A549 (cell line): ENCODE results near the gene TRIM22.

Source experiments
- CBX8 ChIP-seq: fragments of 200-600 bp; sonication (generic); IDR thresholded peaks from 2 replicates; pipeline ENCODE4 v1.6.1; 2016
- CHD4 ChIP-seq: fragments of 200-600 bp; sonication (generic); IDR thresholded peaks from 2 replicates; pipeline ENCODE4 v1.6.1; 2016; ENCODE audit warnings: antibody characterized with exemption, mild to moderate bottlenecking, borderline replicate concordance
- EP300 ChIP-seq, 2 experiments: fragments of >200 bp; sonication (Bioruptor Twin); formaldehyde crosslinking; IDR thresholded peaks; 2 replicates in 1 of 2; 3 replicates in 1 of 2; pipeline ENCODE4 v1.6.1; 2016 to 2017
- ESRRA ChIP-seq: fragments of 150-350 bp; IDR thresholded peaks from 2 replicates; pipeline ENCODE4 v1.6.1; 2014; ENCODE audit warnings: mild to moderate bottlenecking, low read length, borderline replicate concordance
- HOXA7 ChIP-seq: fragments of 250-450 bp; sonication (Bioruptor Pico); IDR thresholded peaks from 2 replicates; pipeline ENCODE4 v1.5.0; 2020; ENCODE audit warnings: mild to moderate bottlenecking, moderate library complexity
- MAFK ChIP-seq: fragments of 450-650 bp; IDR thresholded peaks from 2 replicates; pipeline ENCODE4 v1.6.1; 2014; ENCODE audit not compliant: partially characterized antibody
- POLR2A ChIP-seq: IDR thresholded peaks from 2 replicates; pipeline ENCODE4 v1.6.1; 2012; ENCODE audit warnings: mild to moderate bottlenecking, low read length
- RFX5 ChIP-seq: fragments of 450-650 bp; IDR thresholded peaks from 2 replicates; pipeline ENCODE4 v1.7.1; 2014; ENCODE audit warnings: antibody characterized with exemption, mild to moderate bottlenecking, moderate library complexity
- SREBF2 ChIP-seq: fragments of 450-650 bp; IDR thresholded peaks from 2 replicates; pipeline ENCODE4 v1.6.1; 2014; ENCODE audit warnings: mild to moderate bottlenecking, moderate library complexity
- TF ChIP-seq, protein P1 (sequence below): fragments of 200-600 bp; sonication (generic); IDR thresholded peaks from 2 replicates; pipeline ENCODE4 v1.6.1; 2016; ENCODE audit warnings: antibody characterized with exemption, mild to moderate bottlenecking, moderate library complexity
- TF ChIP-seq, protein P2 (sequence below): IDR thresholded peaks from 2 replicates; pipeline ENCODE4 v1.6.1; 2012
- TF ChIP-seq, protein P3 (sequence below): fragments of >200 bp; sonication (Bioruptor Twin); formaldehyde crosslinking; IDR thresholded peaks from 3 replicates; pipeline ENCODE4 v1.5.1; 2016

DNA sequence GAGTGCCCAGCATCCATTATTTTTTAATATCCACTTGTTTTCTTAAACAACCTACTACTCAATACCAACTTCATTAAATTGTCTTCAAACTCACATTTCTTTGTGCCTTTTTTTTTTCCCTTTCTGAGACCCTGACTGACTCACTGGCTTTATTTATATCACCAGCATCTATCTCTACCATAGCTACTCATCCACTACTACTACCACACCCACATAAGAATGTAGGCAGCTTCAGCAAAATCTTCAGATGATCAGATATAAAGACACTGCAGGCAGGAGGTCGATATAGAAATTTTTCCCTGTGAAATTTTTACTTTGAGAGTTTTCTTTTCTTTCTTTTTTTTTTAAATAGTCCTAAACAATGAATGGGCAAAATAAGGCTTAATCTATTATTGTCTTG, 48.8 kb downstream of the TRIM22 start:
- no peak for TF ChIP-seq POLR2A
- TF ChIP-seq CBX8: no peak
- TF ChIP-seq, protein P1, sequence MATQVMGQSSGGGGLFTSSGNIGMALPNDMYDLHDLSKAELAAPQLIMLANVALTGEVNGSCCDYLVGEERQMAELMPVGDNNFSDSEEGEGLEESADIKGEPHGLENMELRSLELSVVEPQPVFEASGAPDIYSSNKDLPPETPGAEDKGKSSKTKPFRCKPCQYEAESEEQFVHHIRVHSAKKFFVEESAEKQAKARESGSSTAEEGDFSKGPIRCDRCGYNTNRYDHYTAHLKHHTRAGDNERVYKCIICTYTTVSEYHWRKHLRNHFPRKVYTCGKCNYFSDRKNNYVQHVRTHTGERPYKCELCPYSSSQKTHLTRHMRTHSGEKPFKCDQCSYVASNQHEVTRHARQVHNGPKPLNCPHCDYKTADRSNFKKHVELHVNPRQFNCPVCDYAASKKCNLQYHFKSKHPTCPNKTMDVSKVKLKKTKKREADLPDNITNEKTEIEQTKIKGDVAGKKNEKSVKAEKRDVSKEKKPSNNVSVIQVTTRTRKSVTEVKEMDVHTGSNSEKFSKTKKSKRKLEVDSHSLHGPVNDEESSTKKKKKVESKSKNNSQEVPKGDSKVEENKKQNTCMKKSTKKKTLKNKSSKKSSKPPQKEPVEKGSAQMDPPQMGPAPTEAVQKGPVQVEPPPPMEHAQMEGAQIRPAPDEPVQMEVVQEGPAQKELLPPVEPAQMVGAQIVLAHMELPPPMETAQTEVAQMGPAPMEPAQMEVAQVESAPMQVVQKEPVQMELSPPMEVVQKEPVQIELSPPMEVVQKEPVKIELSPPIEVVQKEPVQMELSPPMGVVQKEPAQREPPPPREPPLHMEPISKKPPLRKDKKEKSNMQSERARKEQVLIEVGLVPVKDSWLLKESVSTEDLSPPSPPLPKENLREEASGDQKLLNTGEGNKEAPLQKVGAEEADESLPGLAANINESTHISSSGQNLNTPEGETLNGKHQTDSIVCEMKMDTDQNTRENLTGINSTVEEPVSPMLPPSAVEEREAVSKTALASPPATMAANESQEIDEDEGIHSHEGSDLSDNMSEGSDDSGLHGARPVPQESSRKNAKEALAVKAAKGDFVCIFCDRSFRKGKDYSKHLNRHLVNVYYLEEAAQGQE: no peak
- TF ChIP-seq, protein P2, sequence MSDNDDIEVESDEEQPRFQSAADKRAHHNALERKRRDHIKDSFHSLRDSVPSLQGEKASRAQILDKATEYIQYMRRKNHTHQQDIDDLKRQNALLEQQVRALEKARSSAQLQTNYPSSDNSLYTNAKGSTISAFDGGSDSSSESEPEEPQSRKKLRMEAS: no peak
- TF ChIP-seq, protein P3, sequence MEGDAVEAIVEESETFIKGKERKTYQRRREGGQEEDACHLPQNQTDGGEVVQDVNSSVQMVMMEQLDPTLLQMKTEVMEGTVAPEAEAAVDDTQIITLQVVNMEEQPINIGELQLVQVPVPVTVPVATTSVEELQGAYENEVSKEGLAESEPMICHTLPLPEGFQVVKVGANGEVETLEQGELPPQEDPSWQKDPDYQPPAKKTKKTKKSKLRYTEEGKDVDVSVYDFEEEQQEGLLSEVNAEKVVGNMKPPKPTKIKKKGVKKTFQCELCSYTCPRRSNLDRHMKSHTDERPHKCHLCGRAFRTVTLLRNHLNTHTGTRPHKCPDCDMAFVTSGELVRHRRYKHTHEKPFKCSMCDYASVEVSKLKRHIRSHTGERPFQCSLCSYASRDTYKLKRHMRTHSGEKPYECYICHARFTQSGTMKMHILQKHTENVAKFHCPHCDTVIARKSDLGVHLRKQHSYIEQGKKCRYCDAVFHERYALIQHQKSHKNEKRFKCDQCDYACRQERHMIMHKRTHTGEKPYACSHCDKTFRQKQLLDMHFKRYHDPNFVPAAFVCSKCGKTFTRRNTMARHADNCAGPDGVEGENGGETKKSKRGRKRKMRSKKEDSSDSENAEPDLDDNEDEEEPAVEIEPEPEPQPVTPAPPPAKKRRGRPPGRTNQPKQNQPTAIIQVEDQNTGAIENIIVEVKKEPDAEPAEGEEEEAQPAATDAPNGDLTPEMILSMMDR: no peak
- TF ChIP-seq CHD4: no peak
- no peak for TF ChIP-seq RFX5
- TF ChIP-seq MAFK: no peak
- no peak for TF ChIP-seq EP300 (IDR thresholded peaks at IDR 0.05)
- TF ChIP-seq ESRRA: no peak
- TF ChIP-seq SREBF2: no peak
- no peak for TF ChIP-seq HOXA7 (CRISPR knock-in tag)
